Measurements from ENCODE around the gene HSPA4.

- TF ChIP-seq POLR2AphosphoS5 (IDR thresholded peaks at IDR 0.05; ENCODE audit: low read depth, low read length), result no peak
- TF ChIP-seq FOXP2 (optimal IDR thresholded peaks at IDR 0.05; ENCODE audit: borderline replicate concordance, extremely low read depth, extremely low read length, insufficient read depth), result no peak
- TF ChIP-seq REST (IDR thresholded peaks at IDR 0.05; ENCODE audit: insufficient read depth in 1 of 2, low read depth in 2 of 2, low read length in 2 of 2), result no peak
These were observed 34.6 kb downstream of the HSPA4 start for GRCh38 chr5:133086366-133086875.
